GM18951 (cell line): ENCODE measurements around the gene ZNF736.
"Not testable (repeated sequence)": the region's sequence is repeated elsewhere in the genome, so short reads cannot be mapped to it uniquely, and the experiment has no call there.

Source experiments
- POLR2A ChIP-seq: IDR thresholded peaks from 4 replicates; pipeline ENCODE4 v1.6.1; 2011; ENCODE audit warnings: mild to moderate bottlenecking; ENCODE audit not compliant: insufficient read length, insufficient read depth; ENCODE audit errors: extremely low read depth
- in situ Hi-C: fragments of 300-500 bp; cut with MboI; formaldehyde crosslinking; loops from one replicate; pipeline ENCODE4 v1.12.0; 2022; ENCODE audit warnings: low sequenced_read_pairs, mixed read lengths, inconsistent platforms; ENCODE audit not compliant: unreplicated experiment

Gene ZNF736

GRCh38 chr7:64313740-64314491, at the start of gene ZNF736:
TSS of gene ZNF736 (plus strand) at chr7:64313961. CDS start at chr7:64314151, 190 bp downstream.
- TF ChIP-seq POLR2A = peak; percentile 83

GRCh38 chr7:64266341-64266919, 47.3 kb upstream of the ZNF736 start:
- TF ChIP-seq POLR2A = no peak
- in situ Hi-C loops = no loop called here

More at GRCh38 chr7:64313740-64314491, at the start of gene ZNF736:
- in situ Hi-C loops = no loop called here

GRCh38 chr7:64277630-64278029, 36.1 kb upstream of the ZNF736 start:
- TF ChIP-seq POLR2A = no peak
- in situ Hi-C loops = no loop called here

GRCh38 chr7:64294701-64295420, 18.9 kb upstream of the ZNF736 start:
- in situ Hi-C loops = no loop called here
- TF ChIP-seq POLR2A = no peak

- in situ Hi-C loops = not testable (repeated sequence)
Observed at GRCh38 chr7:64297418-64297817, 16.3 kb upstream of the ZNF736 start.

GRCh38 chr7:64300641-64301405, 12.9 kb upstream of the ZNF736 start:
- in situ Hi-C loops = no loop called here
- TF ChIP-seq POLR2A = no peak

- TF ChIP-seq POLR2A = peak; percentile 59
- in situ Hi-C loops = no loop called here
Observed at GRCh38 chr7:64307254-64308015, 6.3 kb upstream of the ZNF736 start.

- TF ChIP-seq POLR2A = no peak
- in situ Hi-C loops = no loop called here
Observed at GRCh38 chr7:64308016-64308270, 5.8 kb upstream of the ZNF736 start.

- in situ Hi-C loops = no loop called here
- no peak for TF ChIP-seq POLR2A
Observed at GRCh38 chr7:64310426-64310825, 3.3 kb upstream of the ZNF736 start.

- no peak for TF ChIP-seq POLR2A
- in situ Hi-C loops = no loop called here
Observed at GRCh38 chr7:64312826-64313225, 935 bp upstream of the ZNF736 start.

GRCh38 chr7:64314566-64314965, 805 bp downstream of the ZNF736 start:
- in situ Hi-C loops = no loop called here
- TF ChIP-seq POLR2A = no peak

GRCh38 chr7:64316031-64316742, 2.4 kb downstream of the ZNF736 start:
- in situ Hi-C loops = not testable (repeated sequence)
